Stimulated activated CD4-positive, alpha-beta T cell treated with anti-CD3 and anti-CD28 coated beads, Interleukin-12 subunit alpha, Interleukin-12 subunit beta, amount 100 ng/mL, for 4 hours (primary cell): ENCODE measurements around the gene PTGR3.
"Not testable (repeated sequence)": the region's sequence is repeated elsewhere in the genome, so short reads cannot be mapped to it uniquely, and the experiment has no call there.

Experiments used
- DNase-seq: peaks from one replicate; pipeline ENCODE4 v3.0.0-alpha.2; 2020

PTGR3 gene

GRCh38 chr18:75201282-75202270, 7.4 kb downstream of the PTGR3 start:
- DNase-seq = no peak

- no peak for DNase-seq
Observed at GRCh38 chr18:75200605-75201280, 8.2 kb downstream of the PTGR3 start.

- no peak for DNase-seq
Observed at GRCh38 chr18:75200071-75200470, 8.9 kb downstream of the PTGR3 start.

GRCh38 chr18:75199327-75199726, 9.6 kb downstream of the PTGR3 start:
- DNase-seq = no peak

- DNase-seq = no peak
Observed at GRCh38 chr18:75198036-75198435, 10.9 kb downstream of the PTGR3 start.

GRCh38 chr18:75192899-75193298, 16.0 kb downstream of the PTGR3 start:
- DNase-seq = no peak

- no peak for DNase-seq
Observed at GRCh38 chr18:75189696-75190095, 19.2 kb downstream of the PTGR3 start.

- not testable (repeated sequence) for DNase-seq
Observed at GRCh38 chr18:75187702-75188101, 21.2 kb downstream of the PTGR3 start.

- DNase-seq = no peak
Observed at GRCh38 chr18:75185460-75185859, 23.5 kb downstream of the PTGR3 start.

- no peak for DNase-seq
Observed at GRCh38 chr18:75183973-75184493, 24.9 kb downstream of the PTGR3 start.

GRCh38 chr18:75183524-75183923, 25.4 kb downstream of the PTGR3 start:
- DNase-seq = no peak

GRCh38 chr18:75179819-75180600, 28.9 kb downstream of the PTGR3 start:
- no peak for DNase-seq

- no peak for DNase-seq
Observed at GRCh38 chr18:75178376-75178775, 30.6 kb downstream of the PTGR3 start.

GRCh38 chr18:75176849-75177248, 32.1 kb downstream of the PTGR3 start:
- no peak for DNase-seq

GRCh38 chr18:75173738-75174137, 35.2 kb downstream of the PTGR3 start:
- DNase-seq = no peak

- no peak for DNase-seq
Observed at GRCh38 chr18:75173125-75173432, 35.9 kb downstream of the PTGR3 start.

- no peak for DNase-seq
Observed at GRCh38 chr18:75172299-75173124, 36.4 kb downstream of the PTGR3 start.

GRCh38 chr18:75170916-75171315, 38.0 kb downstream of the PTGR3 start:
- DNase-seq = no peak

- no peak for DNase-seq
Observed at GRCh38 chr18:75170022-75170789, 38.7 kb downstream of the PTGR3 start.

- DNase-seq = no peak
Observed at GRCh38 chr18:75169411-75169810, 39.5 kb downstream of the PTGR3 start.

- DNase-seq = no peak
Observed at GRCh38 chr18:75168619-75169018, 40.3 kb downstream of the PTGR3 start.
